Thyroid gland (tissue), 4 donors: ENCODE data around the gene CEP131. TPM values are rescaled to one million over a fixed set of nuclear protein-coding genes. Genes with fewer than 3 reads are reported as not detected.

Experiments used
- DNase-seq, 2 donors: peaks; one replicate each; pipeline ENCODE4 v3.0.0-alpha.2; 2019
- H3K27ac ChIP-seq, 3 donors: fragments of 200-600 bp; sonication (generic); 1 replicate in 2 of 3; 2 replicates in 1 of 3; pipeline ENCODE4 v1.5.1; 2016 to 2019; ENCODE audit warnings: mild to moderate bottlenecking in 1 of 3, moderate library complexity in 1 of 3
- H3K27me3 ChIP-seq: fragments of 200-600 bp; sonication (generic); one replicate; pipeline ENCODE4 v1.5.1; 2019
- H3K36me3 ChIP-seq, 2 donors: fragments of 200-600 bp; sonication (generic); one replicate each; pipeline ENCODE4 v1.5.1; 2016 to 2019
- H3K4me1 ChIP-seq, 2 donors: fragments of 200-600 bp; sonication (generic); one replicate each; pipeline ENCODE4 v1.5.1; 2017 to 2019
- H3K4me3 ChIP-seq, 3 donors: fragments of 200-600 bp; sonication (generic); replicated peaks in 1 of 3; 1 replicate in 2 of 3; 2 replicates in 1 of 3; pipeline ENCODE4 v1.5.1; 2016; ENCODE audit warnings: mild to moderate bottlenecking in 1 of 3
- H3K9me3 ChIP-seq: fragments of 200-600 bp; sonication (generic); one replicate; pipeline ENCODE4 v1.5.1; 2017
- POLR2A ChIP-seq, 2 donors: fragments of 450-650 bp; IDR thresholded peaks; one replicate each; pipeline ENCODE4 v1.6.1; 2017; ENCODE audit warnings: antibody characterized with exemption in 2 of 2, mild to moderate bottlenecking in 2 of 2, moderate library complexity in 1 of 2
- WGBS, 2 donors: methylation state at CpG; one replicate each; pipeline ENCODE4 v1.1.5; 2017; 5-methylcytosine and 5-hydroxymethylcytosine counted together
- intact Hi-C: fragments of 100-400 bp; cut with DNase I; formaldehyde crosslinking; loops from one replicate; pipeline ENCODE4 v1.15.1; 2023
- total RNA-seq, 4 donors: library from RNA; depleted of rRNA; stranded (reverse); fragments of >200 nt; gene quantifications; one replicate each; pipeline ENCODE4 v1.2.3, GENCODE V29; 2016
- TF ChIP-seq, protein P1 (sequence below), 6 experiments: fragments of 200-600 bp in 3 of 6; fragments of 450-650 bp in 3 of 6; sonication (generic) in 3 of 6; IDR thresholded peaks; one replicate each; pipeline ENCODE4 v1.5.1; 2016 to 2019; ENCODE audit warnings: antibody characterized with exemption in 6 of 6, mild to moderate bottlenecking in 2 of 6, inconsistent platforms in 1 of 6, moderate library complexity in 1 of 6

Gene CEP131
- total RNA-seq, 4 donors from 2014 or later = 6.9 to 12.0 (median 8.6) TPM

DNA sequence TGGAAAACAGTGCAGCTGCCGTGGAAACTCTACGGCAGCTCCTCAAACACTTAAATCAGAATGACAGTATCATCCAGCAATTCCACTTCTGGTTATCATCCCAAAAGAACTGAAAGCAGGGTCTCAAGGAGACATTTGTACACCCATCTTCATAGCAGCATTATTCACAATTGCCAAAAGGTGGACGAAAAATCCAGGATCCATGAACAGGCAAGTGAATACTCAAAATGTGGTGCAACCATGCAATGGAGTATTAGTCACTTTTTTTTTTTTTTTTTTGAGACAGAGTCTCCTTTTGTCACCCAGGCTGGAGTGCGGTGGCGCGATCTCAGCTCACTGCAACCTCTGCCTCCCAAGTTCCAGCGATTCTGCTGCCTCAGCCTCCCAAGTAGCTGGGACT is 46.1 kb downstream of the CEP131 start:
- TF ChIP-seq, protein P1, sequence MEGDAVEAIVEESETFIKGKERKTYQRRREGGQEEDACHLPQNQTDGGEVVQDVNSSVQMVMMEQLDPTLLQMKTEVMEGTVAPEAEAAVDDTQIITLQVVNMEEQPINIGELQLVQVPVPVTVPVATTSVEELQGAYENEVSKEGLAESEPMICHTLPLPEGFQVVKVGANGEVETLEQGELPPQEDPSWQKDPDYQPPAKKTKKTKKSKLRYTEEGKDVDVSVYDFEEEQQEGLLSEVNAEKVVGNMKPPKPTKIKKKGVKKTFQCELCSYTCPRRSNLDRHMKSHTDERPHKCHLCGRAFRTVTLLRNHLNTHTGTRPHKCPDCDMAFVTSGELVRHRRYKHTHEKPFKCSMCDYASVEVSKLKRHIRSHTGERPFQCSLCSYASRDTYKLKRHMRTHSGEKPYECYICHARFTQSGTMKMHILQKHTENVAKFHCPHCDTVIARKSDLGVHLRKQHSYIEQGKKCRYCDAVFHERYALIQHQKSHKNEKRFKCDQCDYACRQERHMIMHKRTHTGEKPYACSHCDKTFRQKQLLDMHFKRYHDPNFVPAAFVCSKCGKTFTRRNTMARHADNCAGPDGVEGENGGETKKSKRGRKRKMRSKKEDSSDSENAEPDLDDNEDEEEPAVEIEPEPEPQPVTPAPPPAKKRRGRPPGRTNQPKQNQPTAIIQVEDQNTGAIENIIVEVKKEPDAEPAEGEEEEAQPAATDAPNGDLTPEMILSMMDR (IDR thresholded peaks at IDR 0.05) = no peak
- TF ChIP-seq POLR2A (IDR thresholded peaks at IDR 0.05) = no peak
- 96% methylated on average over 7 of the region's 7 CpGs for WGBS, 2 donors

DNA sequence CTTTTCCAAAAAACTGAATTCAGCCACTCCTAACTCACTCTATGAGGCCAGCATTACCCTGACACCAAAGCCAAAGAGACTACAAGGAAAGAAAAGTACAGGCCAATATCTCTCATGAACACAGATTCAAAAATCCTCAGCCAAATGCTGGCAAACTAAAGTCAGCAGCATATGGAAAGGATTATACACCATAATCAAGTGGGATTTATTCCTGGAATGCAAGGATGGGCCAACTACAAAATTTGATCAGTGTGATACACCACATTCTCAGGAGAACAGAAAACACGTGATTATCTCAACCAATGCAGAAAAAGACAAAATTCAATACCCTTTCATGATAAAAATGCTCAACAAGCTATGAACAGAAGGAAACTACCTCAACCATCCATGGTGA is 49.0 kb downstream of the CEP131 start:
- TF ChIP-seq, protein P1 (IDR thresholded peaks at IDR 0.05) = no peak
- no peak for TF ChIP-seq POLR2A (IDR thresholded peaks at IDR 0.05)
- Histone ChIP-seq H3K27ac (no peak overlapping the region), H3K36me3 (no peaks in the 10 kb centered on the region), H3K4me1 (no peaks in the 10 kb centered on the region), H3K9me3 (no peaks in the 10 kb centered on the region), H3K27me3 (no peaks in the 10 kb centered on the region), H3K4me3 (no peak overlapping the region)
- DNase-seq = no peak
- intact Hi-C loops = no loop called here
- WGBS, 2 donors = 80 to 92% methylated on average over 1 of the region's 1 CpG

More for the DNA sequence above, 46.1 kb downstream of the CEP131 start:
- Histone ChIP-seq H3K4me3 (no peak overlapping the region), H3K27ac (no peak overlapping the region), H3K36me3 (no peaks in the 10 kb centered on the region), H3K9me3 (no peaks in the 10 kb centered on the region), H3K27me3 (no peaks in the 10 kb centered on the region), H3K4me1 (no peaks in the 10 kb centered on the region)
- intact Hi-C loops = no loop called here
- DNase-seq = no peak

DNA sequence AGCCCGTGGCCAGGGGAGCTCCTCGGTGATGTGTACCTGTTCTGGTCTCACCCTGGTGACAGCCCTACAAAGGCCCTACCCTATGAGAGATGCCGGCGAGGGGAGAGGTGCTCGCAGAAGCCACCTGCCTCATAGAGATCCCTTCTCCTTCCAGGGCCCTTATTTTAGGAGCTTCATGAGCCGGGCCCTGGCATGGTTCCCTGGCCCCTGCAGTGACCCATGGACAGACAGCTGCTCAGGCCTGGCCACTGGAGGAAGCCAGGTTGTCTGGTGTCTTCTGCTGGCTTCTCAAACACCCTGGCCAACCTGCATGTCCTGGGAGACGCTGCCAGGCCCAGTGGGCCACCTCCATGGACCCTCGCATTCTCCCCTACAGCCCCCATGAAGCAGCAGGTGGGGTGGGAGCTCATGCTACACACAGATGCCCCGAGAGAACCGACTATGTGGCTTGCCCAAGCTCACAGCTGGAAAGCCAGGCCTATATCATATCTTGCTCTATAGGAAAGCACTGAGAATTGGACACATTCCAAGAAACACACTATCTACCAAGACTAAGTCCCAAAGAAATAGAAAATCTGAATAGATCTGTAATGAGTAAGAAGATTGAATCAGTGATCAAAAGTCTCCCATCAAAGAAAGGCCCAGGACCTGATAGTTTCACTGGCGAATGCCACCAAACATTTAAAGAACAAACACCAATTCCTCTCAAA is 49.6 kb downstream of the CEP131 start:
- no peaks in the 10 kb centered on the region for H3K36me3 ChIP-seq
- no peaks in the 10 kb centered on the region for H3K27me3 ChIP-seq
- H3K9me3 ChIP-seq = no peaks in the 10 kb centered on the region
- no peak for DNase-seq
- intact Hi-C loops = no loop called here
- no peak overlapping the region for H3K4me3 ChIP-seq
- H3K27ac ChIP-seq = no peak overlapping the region
- 89 to 93% methylated on average over 8 to 10 of the region's 11 CpGs for WGBS, 2 donors
- no peaks in the 10 kb centered on the region for H3K4me1 ChIP-seq
- TF ChIP-seq, protein P1 (IDR thresholded peaks at IDR 0.05) = no peak
- no peak for TF ChIP-seq POLR2A (IDR thresholded peaks at IDR 0.05)

DNA sequence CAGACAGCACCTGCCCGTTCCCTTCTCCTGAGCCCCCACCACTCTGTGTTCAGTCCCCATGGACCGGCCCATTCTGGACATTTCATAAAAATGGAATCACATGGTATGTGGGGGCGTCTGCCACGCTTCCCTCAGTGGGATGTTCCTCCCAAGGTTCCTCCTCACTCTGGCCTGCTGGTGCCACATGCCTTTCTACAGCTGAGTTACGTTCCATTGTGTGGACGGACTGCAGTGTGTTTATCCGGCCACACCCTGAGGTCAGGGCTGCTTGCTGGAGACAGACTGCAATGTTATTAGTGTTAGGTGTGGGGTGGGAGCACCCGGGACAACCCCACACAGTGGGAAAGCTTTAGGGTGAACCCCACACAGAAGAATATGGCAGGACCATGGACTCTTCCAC is 50.8 kb downstream of the CEP131 start:
- no peaks in the 10 kb centered on the region for H3K36me3 ChIP-seq
- H3K4me1 ChIP-seq = no peaks in the 10 kb centered on the region
- no peak overlapping the region for H3K4me3 ChIP-seq
- H3K9me3 ChIP-seq = no peaks in the 10 kb centered on the region
- H3K27me3 ChIP-seq = no peaks in the 10 kb centered on the region
- DNase-seq = no peak
- no peak overlapping the region for H3K27ac ChIP-seq
- intact Hi-C loops = no loop called here
- TF ChIP-seq, protein P1 (IDR thresholded peaks at IDR 0.05) = no peak
- TF ChIP-seq POLR2A (IDR thresholded peaks at IDR 0.05) = no peak
- 73 to 86% methylated on average over 5 to 8 of the region's 8 CpGs for WGBS, 2 donors

DNA sequence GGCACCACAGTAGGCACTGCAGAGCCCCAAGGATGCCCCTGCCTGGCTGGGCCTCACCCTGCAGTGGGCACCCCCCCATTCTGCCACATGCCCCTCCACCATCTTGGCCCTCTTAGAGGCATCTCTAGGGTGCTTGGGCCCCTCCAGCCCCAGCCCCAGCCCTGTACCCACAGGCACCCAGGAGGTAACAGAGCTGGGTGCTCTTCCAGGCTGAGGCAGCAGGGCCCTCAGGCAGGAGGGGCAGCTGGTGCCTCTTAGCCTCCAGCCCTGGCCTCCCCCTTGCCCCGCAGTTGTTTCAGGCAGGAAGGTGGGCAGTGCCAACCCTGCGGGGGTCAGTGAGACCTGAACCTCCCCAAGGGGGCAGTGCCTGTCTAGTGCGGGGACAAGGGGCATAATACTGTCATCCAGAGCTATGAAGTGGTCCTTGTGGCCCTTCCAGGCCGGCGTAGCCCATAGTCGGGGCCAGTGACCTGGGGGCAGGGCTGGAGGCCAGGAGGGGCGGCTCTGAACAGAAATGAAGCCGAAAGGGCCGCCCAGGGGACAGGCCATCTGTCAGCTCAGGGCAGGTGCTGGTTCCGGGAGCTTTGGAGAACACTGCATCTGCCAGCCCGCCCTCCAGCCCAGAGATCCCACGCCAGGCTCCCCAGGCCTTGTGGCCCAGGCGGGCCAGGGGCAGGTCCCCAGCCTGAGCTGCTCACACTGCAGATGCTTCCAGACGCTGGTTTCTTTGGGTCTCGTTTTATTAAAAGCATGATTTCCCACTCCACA is 51.9 kb downstream of the CEP131 start:
- Histone ChIP-seq H3K27ac (no peak overlapping the region), H3K36me3 (no peaks in the 10 kb centered on the region), H3K9me3 (no peaks in the 10 kb centered on the region), H3K4me1 (peaks cover 3 to 5% of the 10 kb centered on the region in 2 donors), H3K4me3 (no peak overlapping the region), H3K27me3 (no peaks in the 10 kb centered on the region)
- 77 to 78% methylated on average over 11 to 14 of the region's 15 CpGs for WGBS, 2 donors
- intact Hi-C loops = no loop called here
- TF ChIP-seq POLR2A (IDR thresholded peaks at IDR 0.05) = no peak
- TF ChIP-seq, protein P1 (IDR thresholded peaks at IDR 0.05) = no peak
- DNase-seq = no peak
